Hematopoietic multipotent progenitor cell treated with erythropoietin and hydrocortisone succinate and interleukin-3 and kit ligand, for 17 days (in vitro differentiated cells): Measurements from ENCODE around the gene IL17RD.

Experiments used
- DNase-seq: peaks from one replicate; pipeline ENCODE4 v3.0.0-alpha.2; 2015; ENCODE audit warnings: low spot score

IL17RD gene

GRCh38 chr3:57164657-57165573, at the start of gene IL17RD:
Gene IL17RD (minus strand): TSS chr3:57165353. CDS start chr3:57165286, 67 bp downstream.
- DNase-seq: peak; percentile 13

- DNase-seq: no peak
Observed at GRCh38 chr3:57206423-57206822, 41.3 kb upstream of the IL17RD start.

GRCh38 chr3:57199895-57200297, 34.7 kb upstream of the IL17RD start, which contains the start of gene HESX1:
Gene HESX1 (minus strand): TSS chr3:57199978. CDS start chr3:57199918, 60 bp downstream.
- no peak for DNase-seq

- no peak for DNase-seq
Observed at GRCh38 chr3:57194641-57195040, 29.5 kb upstream of the IL17RD start.

GRCh38 chr3:57192028-57192427, 26.9 kb upstream of the IL17RD start:
- no peak for DNase-seq

GRCh38 chr3:57184526-57184925, 19.4 kb upstream of the IL17RD start:
- no peak for DNase-seq

- DNase-seq: no peak
Observed at GRCh38 chr3:57179580-57180410, 14.6 kb upstream of the IL17RD start.

- DNase-seq: no peak
Observed at GRCh38 chr3:57176045-57176444, 10.9 kb upstream of the IL17RD start.

- no peak for DNase-seq
Observed at GRCh38 chr3:57173687-57174086, 8.5 kb upstream of the IL17RD start.

- DNase-seq: no peak
Observed at GRCh38 chr3:57170946-57171345, 5.8 kb upstream of the IL17RD start.

- peak; percentile 42 for DNase-seq
Observed at GRCh38 chr3:57169872-57170623, 4.9 kb upstream of the IL17RD start.

- DNase-seq: no peak
Observed at GRCh38 chr3:57169108-57169507, 4.0 kb upstream of the IL17RD start.

GRCh38 chr3:57168151-57168550, 3.0 kb upstream of the IL17RD start:
- DNase-seq: no peak

- no peak for DNase-seq
Observed at GRCh38 chr3:57166660-57167059, 1.5 kb upstream of the IL17RD start.

- no peak for DNase-seq
Observed at GRCh38 chr3:57165641-57166040, 488 bp upstream of the IL17RD start.

- no peak for DNase-seq
Observed at GRCh38 chr3:57164217-57164656, 916 bp downstream of the IL17RD start.

- DNase-seq: no peak
Observed at GRCh38 chr3:57163751-57164150, 1.4 kb downstream of the IL17RD start.

- no peak for DNase-seq
Observed at GRCh38 chr3:57161915-57162314, 3.2 kb downstream of the IL17RD start.

GRCh38 chr3:57160765-57161538, 4.2 kb downstream of the IL17RD start:
- no peak for DNase-seq

- no peak for DNase-seq
Observed at GRCh38 chr3:57160076-57160764, 4.9 kb downstream of the IL17RD start.
